Stimulated activated CD8-positive, alpha-beta memory T cell treated with anti-CD3 and anti-CD28 coated beads, Interleukin-12 subunit alpha, Interleukin-12 subunit beta, amount 100 ng/mL, for 1 hour (primary cell): ENCODE data around the gene MCF2L.
"Not testable (repeated sequence)": the region's sequence is repeated elsewhere in the genome, so short reads cannot be mapped to it uniquely, and the experiment has no call there.

ENCODE experiments used
- DNase-seq: peaks from one replicate; pipeline ENCODE4 v3.0.0-alpha.2; 2020; ENCODE audit warnings: low read depth

MCF2L gene

DNA sequence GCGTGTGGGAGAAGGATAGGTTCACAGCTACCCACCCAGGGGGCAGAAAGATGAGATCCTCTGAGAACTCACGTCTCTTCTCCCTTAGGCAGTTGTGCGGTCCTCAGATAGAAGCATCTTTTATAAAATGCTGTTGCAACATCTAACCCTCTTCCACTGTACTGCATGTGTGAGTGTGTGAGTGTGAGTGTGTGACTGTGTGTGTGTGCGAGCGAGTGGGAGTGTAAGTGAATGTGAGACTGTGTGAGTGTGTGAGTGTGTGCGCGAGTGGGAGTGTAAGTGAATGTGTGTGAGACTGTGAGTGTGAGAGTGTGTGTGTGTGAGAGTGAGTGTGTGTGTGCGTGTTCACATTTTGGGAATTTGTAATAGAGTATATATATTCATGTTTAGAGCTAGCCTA lies 81.0 kb downstream of the MCF2L start:
- no peak for DNase-seq

DNA sequence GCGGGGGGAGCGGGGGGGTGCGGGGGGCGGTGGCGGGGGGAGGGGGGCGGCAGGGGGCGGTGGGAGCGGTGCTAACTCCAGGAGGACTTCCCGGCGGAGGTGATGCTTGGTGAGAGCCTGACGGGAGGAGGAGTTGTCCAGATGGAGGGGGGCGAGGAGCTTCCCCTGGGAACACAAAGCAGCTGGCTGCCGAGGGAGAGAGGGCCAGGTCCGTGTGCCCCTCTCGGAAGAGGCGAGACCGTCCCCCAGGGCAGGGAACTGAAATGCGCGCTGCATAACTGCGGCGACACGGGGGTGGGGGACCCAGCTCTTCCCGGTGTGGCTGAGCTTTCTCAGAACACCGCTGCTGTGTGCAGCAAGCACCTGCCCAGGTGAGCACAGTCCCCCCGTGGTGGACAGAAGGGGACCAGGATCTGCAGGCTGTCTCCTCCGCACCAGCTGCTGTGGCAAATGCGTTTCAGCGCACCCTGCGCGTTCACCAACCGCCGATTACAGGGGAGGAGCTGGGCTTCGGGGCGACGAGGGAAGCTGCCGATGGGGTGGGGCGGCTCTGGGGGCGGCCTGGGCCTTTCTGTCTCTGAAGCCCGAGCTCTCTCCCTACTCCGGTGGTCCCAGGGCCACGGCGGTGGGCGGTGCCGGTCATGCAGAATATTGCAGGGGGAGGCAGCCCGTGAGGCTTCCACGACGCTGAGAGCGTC lies 81.9 kb downstream of the MCF2L start:
- DNase-seq = no peak

DNA sequence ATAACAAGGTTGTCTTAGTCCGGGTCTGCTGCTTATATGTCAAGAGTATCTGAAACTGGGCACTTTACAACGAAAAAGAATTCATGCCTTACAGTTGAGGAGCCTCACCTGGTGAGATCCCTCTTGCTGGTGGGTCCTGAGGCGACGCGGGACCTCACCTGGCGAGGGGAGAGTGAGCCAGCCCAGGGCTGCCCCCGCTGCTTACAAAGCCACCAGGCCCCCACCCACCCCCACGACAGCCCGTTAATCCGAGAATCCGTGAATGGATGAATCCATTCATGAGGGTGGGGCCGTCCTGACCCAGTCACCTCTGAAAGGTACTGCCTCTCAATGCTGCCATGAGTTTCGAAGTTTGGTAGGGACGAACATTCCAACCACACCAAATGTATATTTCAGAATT lies 82.6 kb downstream of the MCF2L start:
- no peak for DNase-seq

DNA sequence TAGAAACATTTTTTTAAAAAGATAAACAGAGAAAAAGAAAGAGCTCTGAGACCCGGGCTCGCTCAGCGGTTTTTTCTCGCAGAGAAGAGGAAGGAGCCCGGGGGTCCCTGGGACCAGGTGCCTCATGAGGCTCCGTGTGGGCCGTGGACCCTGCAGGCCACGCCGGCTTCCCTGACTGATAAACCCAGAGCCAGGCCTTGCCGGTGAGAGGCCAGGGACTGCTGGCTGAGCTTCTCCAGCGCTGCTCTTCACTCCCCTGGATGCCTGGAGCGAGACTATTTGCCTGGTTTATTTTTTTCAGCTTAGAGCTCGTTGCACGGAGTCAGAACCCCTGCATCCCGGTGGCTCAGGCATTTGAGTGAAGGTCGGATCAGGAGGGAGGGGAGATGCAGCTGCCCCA lies 83.2 kb downstream of the MCF2L start:
- DNase-seq = no peak

DNA sequence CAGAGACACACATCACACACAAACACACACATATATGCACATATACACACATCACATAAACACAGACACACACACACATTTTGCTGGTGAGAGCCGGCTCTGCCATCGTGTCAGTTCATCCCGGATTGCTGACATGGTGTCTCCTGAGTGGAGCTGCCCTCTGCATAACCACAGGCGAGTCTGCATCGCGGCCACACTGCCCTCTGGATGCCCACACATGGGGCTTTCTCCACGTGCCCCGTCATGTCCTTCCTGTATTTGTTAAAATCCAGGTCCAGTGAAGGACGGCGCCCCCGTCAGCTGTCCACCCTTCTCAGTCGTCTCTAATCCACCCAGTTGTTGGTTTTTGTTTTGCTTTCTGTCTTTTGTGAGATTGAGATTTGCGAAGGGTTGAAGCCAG lies 84.0 kb downstream of the MCF2L start:
- no peak for DNase-seq

DNA sequence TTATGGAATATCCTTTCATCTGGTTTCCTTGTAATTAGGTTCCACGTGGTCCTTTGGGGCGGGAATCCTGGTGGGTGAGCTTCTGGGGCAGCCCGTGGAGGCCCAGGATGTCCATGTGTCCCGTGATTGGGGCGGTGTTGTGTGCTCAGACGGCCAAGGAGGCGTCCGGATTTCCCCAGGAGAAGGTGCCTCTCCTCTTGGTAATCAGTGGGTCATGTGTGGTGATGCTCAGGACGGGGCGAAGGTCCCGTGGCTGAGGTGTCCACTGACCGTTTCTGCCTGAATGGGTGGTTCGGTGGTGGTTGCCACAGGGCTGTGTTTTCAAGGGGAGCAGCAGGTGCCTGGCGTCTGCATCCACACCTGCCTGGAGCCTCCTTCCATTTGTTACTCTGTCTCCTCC lies 84.4 kb downstream of the MCF2L start:
- DNase-seq = no peak

DNA sequence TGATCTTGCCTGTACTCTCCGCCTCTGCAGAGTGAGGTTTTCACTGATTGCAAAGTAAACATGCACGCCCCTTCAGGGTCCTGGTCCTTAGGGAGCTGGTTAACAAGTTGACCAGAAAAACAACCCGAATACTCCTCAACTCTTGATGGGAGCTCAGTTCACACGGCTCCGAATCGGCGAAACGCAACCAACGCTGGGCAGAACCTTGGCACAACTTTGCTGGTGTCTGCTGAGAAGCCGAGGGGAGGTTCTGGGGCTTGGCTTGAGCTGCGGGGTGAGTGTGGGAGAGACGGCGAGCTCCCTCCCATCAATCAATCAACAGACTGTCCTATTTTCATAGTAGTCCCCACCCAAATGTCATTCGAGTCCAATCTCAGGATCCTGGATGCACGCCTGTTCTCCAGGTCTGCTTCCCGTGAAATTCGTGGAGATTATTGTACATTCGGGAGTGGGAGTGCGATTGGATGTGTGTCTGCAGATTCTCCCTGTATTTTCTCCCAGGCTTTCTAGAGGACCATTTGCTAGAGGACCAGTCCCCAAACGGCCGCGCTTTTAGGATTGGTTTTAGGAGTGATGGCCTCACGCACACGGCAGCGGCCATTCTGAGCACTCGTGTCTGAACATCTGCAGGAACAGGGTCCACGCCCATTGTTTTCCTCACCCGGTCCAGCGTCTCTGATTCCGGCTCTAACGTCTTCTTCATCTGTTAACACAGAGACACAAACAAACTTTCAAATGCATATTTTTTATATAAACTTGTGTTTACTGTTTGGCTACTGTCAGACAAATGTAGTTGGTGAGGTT lies 85.0 kb downstream of the MCF2L start:
- DNase-seq = no peak

DNA sequence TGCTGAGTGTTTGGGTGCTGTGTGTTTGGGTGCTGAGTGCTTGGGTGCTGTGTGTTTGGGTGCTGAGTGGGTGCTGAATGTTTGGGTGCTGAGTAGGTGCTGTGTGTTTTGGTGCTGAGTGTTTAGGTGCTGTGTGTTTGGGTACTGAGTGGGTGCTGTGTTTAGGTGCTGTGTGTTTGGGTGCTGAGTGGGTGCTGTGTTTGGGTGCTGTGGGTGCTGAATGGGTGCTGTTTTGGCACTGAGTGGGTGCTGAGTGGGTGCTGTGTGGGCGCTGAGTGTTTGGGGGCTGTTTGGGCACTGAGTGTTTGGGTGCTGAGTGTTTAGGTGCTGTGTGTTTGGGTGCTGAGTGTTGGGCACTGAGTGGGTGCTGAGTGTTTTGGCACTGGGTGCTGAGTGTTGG lies 88.1 kb downstream of the MCF2L start:
- DNase-seq = no peak

DNA sequence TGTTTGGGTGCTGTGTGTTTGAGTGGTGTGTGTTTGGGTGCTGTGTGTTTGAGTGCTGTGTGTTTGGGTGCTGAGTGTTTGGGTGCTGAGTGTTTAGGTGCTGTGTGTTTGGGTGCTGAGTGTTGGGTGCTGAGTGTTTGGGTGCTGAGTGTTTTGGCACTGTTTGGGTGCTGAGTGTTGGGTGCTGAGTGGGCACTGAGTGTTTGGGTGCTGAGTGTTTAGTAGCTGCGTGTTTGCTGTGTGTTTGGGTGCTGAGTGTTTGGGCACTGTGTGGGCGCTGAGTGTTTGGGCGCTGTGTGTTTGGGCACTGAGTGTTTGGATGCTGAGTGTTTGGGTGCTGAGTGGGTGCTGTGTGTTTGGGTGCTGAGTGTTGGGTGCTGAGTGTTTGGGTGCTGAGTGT lies 88.5 kb downstream of the MCF2L start:
- not testable (repeated sequence) for DNase-seq

DNA sequence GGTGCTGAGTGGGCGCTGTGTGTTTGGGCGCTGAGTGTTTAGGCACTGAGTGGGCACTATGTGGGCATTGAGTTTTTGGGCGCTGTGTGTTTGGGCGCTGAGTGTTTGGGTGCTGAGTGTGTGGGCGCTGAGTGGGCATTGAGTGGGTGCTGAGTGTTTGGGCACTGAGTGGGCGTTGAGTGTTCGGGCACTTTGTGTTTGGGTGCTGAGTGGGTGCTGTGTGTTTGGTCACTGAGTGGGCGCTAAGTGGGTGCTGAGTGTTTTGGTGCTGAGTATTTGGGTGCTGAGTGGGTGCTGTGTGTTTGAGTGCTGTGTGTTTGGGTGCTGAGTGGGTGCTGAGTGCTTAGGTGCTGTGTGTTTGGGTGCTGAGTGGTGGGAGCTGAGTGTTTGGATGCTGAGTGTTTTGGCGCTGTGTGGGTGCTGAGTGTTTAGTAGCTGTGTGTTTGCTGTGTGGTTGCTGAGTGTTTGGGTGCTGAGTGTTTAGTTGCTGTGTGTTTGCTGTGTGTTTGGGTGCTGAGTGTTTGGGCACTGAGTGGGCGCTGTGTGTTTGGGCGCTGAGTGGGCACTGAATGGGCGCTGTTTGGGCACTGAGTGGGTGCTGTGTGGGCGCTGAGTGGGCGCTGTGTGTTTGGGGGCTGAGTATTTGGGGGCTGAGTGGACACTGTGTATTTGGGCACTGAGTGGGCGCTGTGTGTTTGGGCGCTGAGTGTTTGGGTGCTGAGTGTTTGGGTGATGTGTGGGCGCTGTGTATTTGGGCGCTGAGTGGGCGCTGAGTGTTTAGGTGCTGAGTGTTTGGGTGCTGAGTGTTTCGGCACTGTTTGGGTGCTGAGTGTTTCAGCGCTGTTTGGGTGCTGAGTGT lies 89.3 kb downstream of the MCF2L start:
- no peak for DNase-seq

DNA sequence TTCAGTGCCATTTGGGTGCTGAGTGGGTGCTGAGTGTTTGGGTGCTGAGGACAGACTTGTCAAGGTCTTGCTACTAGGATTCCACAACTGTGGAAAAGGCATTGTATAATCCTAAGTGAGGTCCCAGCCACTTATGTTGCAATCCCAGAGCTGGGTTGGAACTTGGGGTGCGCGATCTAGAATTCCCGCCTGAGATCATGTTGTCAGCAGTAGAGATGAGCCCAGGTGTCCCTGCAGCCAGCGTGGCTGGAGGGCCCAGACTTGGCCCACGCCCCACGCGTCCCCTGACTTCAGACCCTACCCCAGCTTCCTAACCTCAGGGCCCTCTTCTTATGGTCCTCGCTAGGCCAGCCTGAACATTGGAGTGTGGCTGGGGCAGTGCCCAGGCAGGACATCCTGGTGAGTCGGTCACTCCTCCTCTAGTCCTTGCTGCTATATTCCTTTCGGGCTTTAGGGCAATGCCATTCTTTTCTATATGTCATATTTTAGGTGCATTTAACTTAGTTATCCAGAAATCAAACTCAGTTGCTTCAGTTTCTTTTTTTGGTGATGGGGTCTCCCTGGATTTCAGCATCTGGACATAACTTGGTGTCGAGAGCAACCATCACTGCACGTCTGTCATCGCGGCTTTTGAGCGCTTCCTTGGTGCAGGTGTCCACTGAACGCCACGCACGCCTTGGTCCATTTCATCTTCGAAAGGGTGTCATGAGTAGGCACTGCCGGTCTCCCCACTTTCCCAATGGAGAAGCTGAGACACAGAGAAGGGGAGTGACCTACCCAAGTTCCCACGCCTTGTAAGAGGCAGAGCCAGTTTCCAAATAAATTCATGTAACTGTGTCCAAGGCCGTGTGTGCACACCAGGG lies 90.2 kb downstream of the MCF2L start:
- DNase-seq = no peak

DNA sequence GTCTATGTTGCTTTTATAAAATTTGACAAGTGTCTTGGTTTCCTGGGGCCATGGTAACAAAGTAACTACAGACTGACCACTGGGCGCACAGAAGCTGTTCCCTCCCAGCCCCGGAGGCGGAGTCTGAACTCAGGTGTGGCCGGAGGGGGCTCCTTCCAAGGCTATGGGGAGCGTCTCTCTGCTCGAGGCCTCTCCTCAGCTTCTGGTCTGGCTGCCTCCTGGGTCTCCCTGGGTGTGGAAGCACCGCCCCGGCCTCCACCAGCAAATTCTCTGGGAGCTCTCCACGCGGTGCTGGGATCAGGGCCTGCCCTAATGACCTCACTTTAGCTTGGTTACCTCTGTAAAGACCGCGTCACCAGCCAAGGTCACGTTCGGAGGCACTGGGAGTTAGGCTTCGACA lies 90.9 kb downstream of the MCF2L start:
- no peak for DNase-seq

DNA sequence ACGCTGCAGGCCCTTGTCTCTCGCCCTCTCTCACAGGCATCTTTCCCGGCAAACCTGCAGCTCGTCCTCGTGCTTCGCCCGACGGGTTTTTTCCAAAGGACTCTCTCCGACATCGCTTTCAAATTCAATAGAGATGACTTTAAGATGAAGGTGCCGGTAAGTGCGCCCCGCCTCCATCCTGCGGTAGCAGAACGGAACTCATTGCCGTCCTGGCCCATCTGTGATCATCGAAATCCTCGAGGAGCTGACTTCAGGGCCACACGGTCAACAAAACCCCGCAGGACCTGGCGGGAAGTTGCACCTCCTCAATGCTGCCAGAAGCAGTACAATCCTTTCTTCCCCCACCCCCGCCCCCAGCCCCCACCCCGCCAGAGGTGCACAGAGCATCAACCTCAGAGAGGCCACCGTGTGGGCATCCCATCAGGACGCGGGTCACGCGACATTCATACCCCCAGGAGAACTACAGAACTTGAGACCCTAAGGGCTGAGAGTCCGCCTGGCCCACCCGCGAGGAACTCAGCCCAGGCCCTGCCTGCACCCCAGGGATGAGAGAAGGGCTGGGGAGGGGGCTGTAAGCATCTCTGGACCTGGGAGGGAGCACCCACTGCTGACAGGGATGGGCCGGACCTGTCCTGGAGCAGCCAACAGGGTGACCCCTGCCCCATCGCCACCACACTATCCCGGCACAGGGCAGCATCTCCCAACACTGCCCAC lies 91.7 kb downstream of the MCF2L start:
- DNase-seq = no peak

DNA sequence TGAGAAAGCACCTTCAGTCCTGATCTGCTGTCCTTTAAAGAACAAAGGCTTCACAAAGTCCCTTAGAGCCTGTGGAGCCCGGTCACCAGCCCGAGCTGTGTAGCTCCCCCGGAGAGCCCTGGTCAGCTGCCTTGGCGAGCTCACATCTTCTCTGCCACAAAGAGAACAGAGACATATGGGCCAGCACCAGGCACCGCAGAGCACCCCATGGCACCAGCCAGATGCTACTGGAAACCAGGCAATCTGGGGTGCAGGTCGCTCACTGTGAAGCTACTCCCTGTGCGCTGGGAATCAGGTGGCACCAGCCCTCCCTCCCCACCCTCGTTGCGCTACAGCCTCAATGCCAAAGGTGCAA lies 92.2 kb downstream of the MCF2L start:
- DNase-seq = no peak

DNA sequence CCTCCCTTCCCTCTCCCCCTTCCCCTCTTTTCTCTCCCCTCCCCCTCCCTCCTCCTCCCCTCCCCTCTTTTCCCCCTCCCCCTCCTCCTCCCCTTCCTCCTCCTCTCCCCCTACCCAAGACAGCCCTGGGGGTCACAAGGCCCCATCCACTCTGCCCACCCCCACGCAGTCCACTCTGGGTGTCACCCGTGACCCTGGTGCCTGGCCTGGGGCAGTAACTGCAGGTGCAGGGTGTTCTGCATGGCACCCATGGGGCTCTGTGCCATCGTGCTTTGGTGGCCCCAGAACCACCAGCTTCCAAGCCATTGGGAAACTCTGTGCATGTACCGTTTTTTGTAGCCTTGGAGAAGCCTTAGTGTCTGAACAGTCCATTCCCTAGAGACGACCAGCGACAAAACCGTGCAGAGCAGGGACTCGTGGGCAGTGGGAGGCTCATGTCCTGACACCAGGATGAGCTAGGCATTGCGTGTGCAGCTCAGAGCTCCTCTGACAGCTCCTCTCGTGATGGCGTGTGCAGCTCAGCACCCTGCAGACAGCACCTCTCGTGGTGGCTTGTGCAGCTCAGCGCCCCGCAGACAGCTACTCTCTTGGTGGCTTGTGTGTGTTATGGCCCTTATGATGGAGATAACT lies 92.9 kb downstream of the MCF2L start:
- no peak for DNase-seq

DNA sequence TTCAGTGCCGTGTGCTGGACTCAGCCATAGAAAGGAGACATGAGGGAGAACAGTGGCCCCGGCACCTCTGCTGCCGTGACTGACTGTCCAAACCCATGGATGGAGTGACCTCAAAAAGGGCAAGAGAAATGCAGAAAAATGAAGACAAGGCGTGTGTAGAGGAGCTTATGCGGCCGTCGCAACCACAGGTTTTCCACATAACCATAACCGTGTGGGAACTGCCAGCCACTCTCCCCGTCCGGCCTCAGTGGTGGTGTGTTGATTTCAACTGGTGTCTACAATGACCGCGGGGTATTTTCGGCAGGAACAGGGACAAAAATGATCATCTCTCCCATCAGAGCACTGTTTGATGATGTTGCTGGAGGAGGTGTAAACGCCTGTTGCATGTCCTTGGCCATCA lies 93.7 kb downstream of the MCF2L start:
- DNase-seq = no peak

DNA sequence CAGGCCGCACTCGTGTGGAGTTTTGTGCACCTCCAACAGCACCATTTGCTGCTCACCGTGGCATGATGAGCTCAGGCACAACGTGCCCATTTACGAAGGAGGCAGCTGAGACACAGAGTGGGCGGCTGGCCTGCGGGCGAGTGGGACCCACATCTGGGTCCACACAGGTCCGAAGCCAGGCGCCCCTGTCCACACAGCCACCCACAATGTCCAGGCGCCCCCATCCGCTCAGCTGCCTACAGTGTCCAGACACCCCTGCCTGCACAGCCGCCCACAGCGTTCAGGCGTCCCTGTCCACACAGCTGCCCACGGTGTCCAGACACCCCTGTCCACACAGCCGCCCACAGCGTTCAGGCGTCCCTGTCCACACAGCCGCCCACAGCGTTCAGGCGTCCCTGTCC lies 94.1 kb downstream of the MCF2L start:
- no peak for DNase-seq

DNA sequence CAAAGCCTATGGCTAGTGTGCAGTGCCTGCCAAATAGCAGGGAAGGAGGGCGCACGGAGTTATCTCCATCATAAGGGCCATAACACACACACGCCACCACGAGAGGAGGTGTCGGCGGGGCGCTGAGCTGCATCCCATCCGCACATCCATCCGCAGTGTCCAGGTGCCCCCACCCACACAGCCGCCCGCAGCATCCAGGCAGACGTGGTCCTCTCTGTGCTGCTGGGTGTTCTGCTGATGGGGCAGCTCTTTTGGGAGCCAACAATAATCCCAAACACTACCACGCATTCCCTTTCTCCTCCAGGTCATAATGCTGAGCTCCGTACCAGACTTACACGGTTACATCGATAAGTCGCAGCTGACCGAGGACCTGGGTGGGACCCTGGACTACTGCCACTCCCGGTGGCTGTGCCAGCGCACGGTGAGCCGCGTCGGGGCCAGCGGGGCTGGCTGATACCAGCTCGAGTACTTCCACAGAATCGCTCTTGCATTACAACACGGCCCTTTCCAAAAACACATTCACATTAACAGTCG lies 95.1 kb downstream of the MCF2L start:
- DNase-seq = no peak

DNA sequence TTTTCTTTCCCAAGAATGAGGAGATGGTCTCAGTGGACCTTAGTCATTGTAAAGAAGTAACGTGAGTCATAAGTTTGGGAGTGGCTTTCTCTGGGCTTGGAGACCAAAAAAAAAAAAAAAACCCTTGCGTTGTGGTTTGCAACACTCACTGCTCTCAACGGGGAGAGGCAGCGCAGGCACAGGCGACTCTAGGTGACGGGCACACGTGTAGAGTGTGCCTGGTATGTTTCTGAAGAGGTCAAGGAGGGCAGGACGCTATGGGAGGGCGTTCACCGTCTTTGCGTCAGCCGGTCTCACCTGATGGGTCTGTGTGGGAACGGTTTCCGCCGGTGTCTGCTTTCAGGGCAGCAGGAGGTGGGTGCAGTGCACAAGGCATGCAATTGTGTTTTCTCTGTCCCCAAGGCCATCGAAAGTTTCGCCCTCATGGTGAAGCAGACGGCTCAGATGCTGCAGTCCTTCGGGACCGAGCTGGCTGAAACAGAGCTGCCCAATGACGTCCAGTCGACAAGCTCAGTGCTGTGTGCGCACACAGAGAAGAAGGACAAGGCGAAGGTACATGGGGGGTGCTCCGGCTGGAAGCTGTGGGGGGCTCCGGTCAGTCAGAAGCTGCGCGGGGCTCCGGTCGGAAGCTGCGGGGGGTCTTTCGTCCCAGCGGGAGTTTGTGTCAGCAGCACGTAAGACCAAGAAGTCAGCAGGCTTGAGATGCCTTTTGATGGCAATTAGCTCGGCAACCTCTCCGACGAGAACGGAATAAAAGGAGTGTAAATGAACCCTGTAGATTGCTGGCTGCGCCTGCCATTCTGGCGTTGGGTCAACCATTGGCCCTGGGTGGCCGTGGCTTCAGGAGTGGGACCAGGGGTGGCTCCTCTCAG lies 95.8 kb downstream of the MCF2L start:
- DNase-seq = no peak
